NCI-H146 (cell line): ENCODE results near the gene GPR18.

Experiments used
- DNase-seq: peaks from one replicate; lab custom pipeline; 2025; lab: John Stamatoyannopoulos, UW

Gene GPR18

DNA sequence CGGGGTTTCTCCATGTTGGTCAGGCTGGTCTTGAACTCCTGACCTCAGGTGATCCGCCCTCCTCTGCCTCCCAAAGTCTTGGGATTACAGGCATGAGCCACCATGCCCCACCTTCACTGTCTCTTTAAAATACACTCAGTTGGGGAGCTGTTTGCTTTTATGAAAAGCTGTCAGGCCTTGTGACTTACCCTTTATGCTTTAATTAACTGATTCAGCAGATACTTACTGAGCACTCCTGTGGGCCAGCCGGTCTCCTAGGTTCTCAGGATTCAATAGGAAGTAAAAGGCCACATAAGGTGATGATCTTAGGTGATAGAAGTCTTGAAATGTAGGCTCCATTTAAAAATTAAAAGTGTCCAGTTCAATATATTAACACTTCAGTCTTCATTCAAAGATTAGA lies 50.0 kb downstream of the GPR18 start:
- DNase-seq, result no peak

GRCh38 chr13:99207511-99207910 lies 50.7 kb downstream of the GPR18 start:
- DNase-seq, result no peak

DNA sequence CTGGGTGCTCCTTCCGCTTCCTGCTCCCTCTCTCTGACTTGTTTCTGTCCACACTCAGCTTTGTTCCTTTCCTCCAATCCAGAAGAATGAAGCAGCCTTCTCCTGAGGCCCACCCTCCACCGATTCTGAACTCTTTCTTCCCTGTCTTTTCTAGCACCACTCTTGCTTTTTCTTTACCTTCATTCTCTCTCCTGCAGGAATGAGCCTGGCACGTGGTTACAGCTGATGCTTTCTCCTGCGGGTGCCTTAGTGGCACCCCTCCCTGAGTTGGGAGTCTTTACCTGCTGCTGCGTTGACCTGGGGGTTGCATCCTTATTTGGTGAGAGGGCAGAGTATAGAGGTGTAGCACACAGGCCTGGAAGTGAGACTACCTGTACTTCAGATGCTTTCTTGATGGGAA lies 51.3 kb downstream of the GPR18 start:
- DNase-seq, result no peak

DNA sequence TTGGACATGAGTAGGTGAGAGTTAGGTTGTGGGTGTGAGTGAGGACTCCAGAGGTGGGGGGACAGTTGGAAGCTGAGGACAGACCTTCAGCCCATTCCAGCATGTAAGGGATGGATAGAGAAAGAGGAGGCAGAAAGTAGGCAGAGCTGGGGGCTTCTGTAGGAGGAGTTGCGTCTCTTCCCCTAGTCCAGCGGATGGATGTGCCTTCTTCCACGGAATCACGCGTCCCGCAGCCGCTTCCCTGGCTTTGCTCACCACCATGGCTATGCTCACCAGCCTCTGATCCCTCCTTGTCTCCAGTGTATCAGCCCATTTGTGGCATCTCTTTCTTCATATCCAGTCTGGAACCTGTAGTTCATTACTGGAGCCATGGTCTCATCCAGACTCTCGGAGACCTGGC lies 52.0 kb downstream of the GPR18 start:
- DNase-seq, result no peak

DNA sequence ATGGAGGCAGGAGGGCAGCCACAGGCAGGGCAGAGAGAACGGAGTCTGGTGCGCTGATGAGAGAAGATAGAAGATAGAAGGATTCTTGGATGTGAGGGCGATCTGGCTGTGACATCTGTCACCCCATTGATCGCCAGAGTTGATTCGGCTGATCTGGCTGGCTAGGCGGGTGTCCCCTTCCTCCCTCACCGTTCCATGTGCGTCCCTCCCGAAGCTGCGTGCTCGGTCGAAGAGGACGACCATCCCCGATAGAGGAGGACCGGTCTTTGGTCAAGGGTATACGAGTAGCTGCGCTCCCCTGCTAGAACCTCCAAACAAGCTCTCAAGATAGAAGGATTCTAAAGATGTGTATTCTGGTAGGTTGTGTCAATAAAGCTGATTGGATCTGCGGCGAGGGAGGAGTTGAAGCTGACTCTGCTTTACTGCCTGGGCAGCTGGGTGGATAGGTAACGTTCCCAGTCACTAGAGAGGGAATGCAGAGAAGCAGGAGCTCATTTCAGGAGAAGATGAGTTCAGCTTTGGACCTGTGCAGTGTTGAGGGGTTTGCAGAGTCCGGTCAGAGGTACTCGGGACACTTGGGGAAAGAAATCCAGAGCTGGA lies 52.5 kb downstream of the GPR18 start:
- no peak for DNase-seq
